WTC11 (cell line): ENCODE measurements around the gene RAB15. TPM values are rescaled to one million over a fixed set of nuclear protein-coding genes. Genes with fewer than 3 reads are reported as not detected.

ENCODE experiments used
- ATAC-seq: fragments of 200-7000 bp; cut with Tn5 transposase; 2 replicates; pipeline ENCODE4 v1.10.0; 2021; ENCODE audit warnings: mild to moderate bottlenecking, moderate library complexity
- CTCF ChIA-PET: fragments of 300-600 bp; sonication (Branson Sonifier 250); formaldehyde crosslinking; loops from one replicate; lab custom pipeline; 2021; ENCODE audit warnings: antibody characterized with exemption; lab: Charles Lee
- POLR2A ChIA-PET: fragments of 350-600 bp; sonication (Branson Sonifier 250); formaldehyde crosslinking; loops from one replicate; lab custom pipeline; 2021; ENCODE audit warnings: antibody characterized with exemption; lab: Charles Lee
- DNase-seq: peaks from one replicate; pipeline ENCODE4 v3.0.0; 2021; ENCODE audit warnings: low spot score
- H3K27ac Mint-ChIP-seq: 2 replicates; pipeline ENCODE4 v1.8.0; 2021; ENCODE audit warnings: mixed read lengths
- H3K27me3 Mint-ChIP-seq: 2 replicates; pipeline ENCODE4 v1.8.0; 2021; ENCODE audit warnings: low read depth, mild to moderate bottlenecking, moderate library complexity, mixed read lengths
- H3K36me3 Mint-ChIP-seq: 2 replicates; pipeline ENCODE4 v1.8.0; 2021; ENCODE audit warnings: mixed read lengths
- H3K4me1 Mint-ChIP-seq: 2 replicates; pipeline ENCODE4 v1.8.0; 2022; ENCODE audit warnings: mixed read lengths
- H3K4me3 Mint-ChIP-seq: 2 replicates; pipeline ENCODE4 v1.8.0; 2021; ENCODE audit warnings: mild to moderate bottlenecking, moderate library complexity, mixed read lengths
- H3K9me3 Mint-ChIP-seq: 2 replicates; pipeline ENCODE4 v1.8.0; 2021; ENCODE audit warnings: mixed read lengths
- ATF1 ChIP-seq: sonication (generic); formaldehyde crosslinking; IDR thresholded peaks from 2 replicates; pipeline ENCODE4 v1.8.1; 2023; ENCODE audit warnings: mild to moderate bottlenecking, moderate library complexity, missing genetic modification reagents
- CBFB ChIP-seq: sonication (generic); formaldehyde crosslinking; IDR thresholded peaks from 2 replicates; pipeline ENCODE4 v1.8.1; 2022; ENCODE audit warnings: mild to moderate bottlenecking, low read depth, missing genetic modification reagents
- CREM ChIP-seq: sonication (generic); formaldehyde crosslinking; IDR thresholded peaks from 2 replicates; pipeline ENCODE4 v1.8.1; 2022; ENCODE audit warnings: mild to moderate bottlenecking, missing genetic modification reagents, moderate library complexity
- ESRRA ChIP-seq: sonication (generic); formaldehyde crosslinking; IDR thresholded peaks from 2 replicates; pipeline ENCODE4 v1.8.1; 2022; ENCODE audit warnings: mild to moderate bottlenecking, missing genetic modification reagents, borderline replicate concordance
- FOXJ3 ChIP-seq: sonication (generic); formaldehyde crosslinking; IDR thresholded peaks from 2 replicates; pipeline ENCODE4 v1.9.0; 2021; ENCODE audit warnings: missing genetic modification reagents, mild to moderate bottlenecking, borderline replicate concordance
- FOXK1 ChIP-seq: sonication (generic); formaldehyde crosslinking; IDR thresholded peaks from 2 replicates; pipeline ENCODE4 v1.8.0; 2022; ENCODE audit warnings: mild to moderate bottlenecking, moderate library complexity, missing genetic modification reagents
- GABPB1 ChIP-seq: sonication (generic); formaldehyde crosslinking; IDR thresholded peaks from 2 replicates; pipeline ENCODE4 v1.8.1; 2023; ENCODE audit warnings: mild to moderate bottlenecking, missing genetic modification reagents
- MXD4 ChIP-seq: fragments of 250-450 bp; sonication (Bioruptor Pico); IDR thresholded peaks from 2 replicates; pipeline ENCODE4 v1.8.0; 2021; ENCODE audit warnings: mild to moderate bottlenecking, moderate library complexity, borderline replicate concordance
- NFATC4 ChIP-seq: fragments of 250-450 bp; sonication (Bioruptor Pico); IDR thresholded peaks from 2 replicates; pipeline ENCODE4 v1.9.0; 2021; ENCODE audit warnings: mild to moderate bottlenecking
- ZNF416 ChIP-seq: fragments of 250-450 bp; sonication (Bioruptor Pico); IDR thresholded peaks from 2 replicates; pipeline ENCODE4 v1.9.0; 2021; ENCODE audit warnings: mild to moderate bottlenecking, inconsistent platforms
- total RNA-seq: library from RNA; stranded (reverse); gene quantifications from 3 replicates; pipeline ENCODE4 v1.2.3, GENCODE V29; 2021
- TF ChIP-seq, protein P1 (sequence below): sonication (generic); formaldehyde crosslinking; IDR thresholded peaks from 2 replicates; pipeline ENCODE4 v1.8.1; 2023; ENCODE audit warnings: mild to moderate bottlenecking, missing genetic modification reagents, moderate library complexity
- TF ChIP-seq, protein P2 (sequence below): sonication (generic); formaldehyde crosslinking; IDR thresholded peaks from 2 replicates; pipeline ENCODE4 v1.8.1; 2022; ENCODE audit warnings: mild to moderate bottlenecking, missing genetic modification reagents, moderate library complexity, borderline replicate concordance
- TF ChIP-seq, protein P3 (sequence below): sonication (generic); formaldehyde crosslinking; IDR thresholded peaks from 2 replicates; pipeline ENCODE4 v1.8.0; 2023; ENCODE audit warnings: missing genetic modification reagents
- TF ChIP-seq, protein P4 (sequence below): fragments of 250-450 bp; sonication (Bioruptor Pico); IDR thresholded peaks from 2 replicates; pipeline ENCODE4 v1.9.0; 2021; ENCODE audit warnings: mild to moderate bottlenecking
- TF ChIP-seq, protein P5 (sequence below): sonication (generic); formaldehyde crosslinking; IDR thresholded peaks from 2 replicates; pipeline ENCODE4 v1.8.0; 2022; ENCODE audit warnings: mild to moderate bottlenecking, missing genetic modification reagents
- TF ChIP-seq, protein P6 (sequence below): sonication (generic); formaldehyde crosslinking; IDR thresholded peaks from 2 replicates; pipeline ENCODE4 v1.8.0; 2022; ENCODE audit warnings: mild to moderate bottlenecking, missing genetic modification reagents
- TF ChIP-seq, protein P7 (sequence below): fragments of 250-450 bp; sonication (Bioruptor Pico); IDR thresholded peaks from 2 replicates; pipeline ENCODE4 v1.9.0; 2021; ENCODE audit warnings: mild to moderate bottlenecking

Gene RAB15
- total RNA-seq, 1 experiment from 2014 or later, result 49.1 TPM

DNA sequence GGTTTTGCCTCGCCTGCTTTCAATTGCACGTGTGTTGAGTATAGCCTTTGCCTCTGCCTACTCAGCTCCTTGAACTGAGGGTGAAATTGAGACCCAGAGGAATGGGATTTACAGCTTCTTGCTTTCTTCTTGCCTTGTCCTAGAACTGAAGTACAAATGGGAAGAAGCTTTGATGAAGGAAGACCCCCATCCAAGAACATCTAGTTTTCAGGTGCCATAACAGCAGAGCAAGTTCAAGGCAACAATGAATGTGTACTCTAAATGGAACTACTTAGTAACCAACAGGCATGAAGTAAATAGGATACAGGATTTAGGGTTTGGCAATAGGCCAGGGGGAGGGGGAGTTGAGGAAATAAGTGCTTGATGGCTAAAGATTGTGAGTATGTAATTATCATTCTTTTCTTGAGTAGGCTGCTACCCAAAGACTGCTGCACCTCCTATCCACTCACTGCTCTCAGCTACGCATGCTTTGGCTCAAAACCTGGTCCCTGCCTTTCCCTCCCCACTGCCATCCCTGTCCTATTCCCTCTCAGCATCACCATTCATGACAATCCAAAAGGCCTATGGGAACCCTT, 31.7 kb downstream of the RAB15 start (continued):
- TF ChIP-seq, protein P1, sequence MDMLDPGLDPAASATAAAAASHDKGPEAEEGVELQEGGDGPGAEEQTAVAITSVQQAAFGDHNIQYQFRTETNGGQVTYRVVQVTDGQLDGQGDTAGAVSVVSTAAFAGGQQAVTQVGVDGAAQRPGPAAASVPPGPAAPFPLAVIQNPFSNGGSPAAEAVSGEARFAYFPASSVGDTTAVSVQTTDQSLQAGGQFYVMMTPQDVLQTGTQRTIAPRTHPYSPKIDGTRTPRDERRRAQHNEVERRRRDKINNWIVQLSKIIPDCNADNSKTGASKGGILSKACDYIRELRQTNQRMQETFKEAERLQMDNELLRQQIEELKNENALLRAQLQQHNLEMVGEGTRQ (CRISPR knock-in tag), result no peak
- TF ChIP-seq, protein P2, sequence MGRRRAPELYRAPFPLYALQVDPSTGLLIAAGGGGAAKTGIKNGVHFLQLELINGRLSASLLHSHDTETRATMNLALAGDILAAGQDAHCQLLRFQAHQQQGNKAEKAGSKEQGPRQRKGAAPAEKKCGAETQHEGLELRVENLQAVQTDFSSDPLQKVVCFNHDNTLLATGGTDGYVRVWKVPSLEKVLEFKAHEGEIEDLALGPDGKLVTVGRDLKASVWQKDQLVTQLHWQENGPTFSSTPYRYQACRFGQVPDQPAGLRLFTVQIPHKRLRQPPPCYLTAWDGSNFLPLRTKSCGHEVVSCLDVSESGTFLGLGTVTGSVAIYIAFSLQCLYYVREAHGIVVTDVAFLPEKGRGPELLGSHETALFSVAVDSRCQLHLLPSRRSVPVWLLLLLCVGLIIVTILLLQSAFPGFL (CRISPR knock-in tag), result no peak
- no peak for TF ChIP-seq MXD4 (CRISPR knock-in tag)

DNA sequence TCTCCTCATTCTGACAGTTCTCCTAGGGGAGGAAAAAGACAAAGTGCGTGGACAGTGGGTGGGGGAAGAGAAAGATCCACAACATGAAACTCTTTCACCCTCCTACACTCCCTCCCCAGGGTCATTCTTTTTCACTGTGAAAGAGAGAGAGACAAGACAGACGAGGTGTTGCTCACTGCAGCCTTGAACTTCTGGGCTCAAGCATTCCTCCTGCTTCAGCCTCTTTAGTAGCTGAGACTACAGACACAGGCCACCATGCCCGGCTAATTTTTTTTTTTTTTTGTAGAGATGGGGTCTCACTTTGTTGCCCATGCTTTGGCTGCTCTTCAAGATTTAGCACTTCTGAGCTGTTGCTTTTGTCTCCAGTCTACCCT, 32.3 kb downstream of the RAB15 start:
- DNase-seq (no peak), ATAC-seq (no peak)
- H3K4me3 Mint-ChIP-seq, result no peak overlapping the region
- H3K27ac Mint-ChIP-seq, result no peak overlapping the region
- CTCF ChIA-PET, result interaction anchor here (1.7 kb wide), 1 partner anchor 13 kb away, joined by 8 read pairs; no protein-coding TSS in a partner anchor
- H3K36me3 Mint-ChIP-seq, result peaks cover 4% of the 10 kb centered on the region; the same call in 1 of the 2 replicates
- TF ChIP-seq, protein P3, sequence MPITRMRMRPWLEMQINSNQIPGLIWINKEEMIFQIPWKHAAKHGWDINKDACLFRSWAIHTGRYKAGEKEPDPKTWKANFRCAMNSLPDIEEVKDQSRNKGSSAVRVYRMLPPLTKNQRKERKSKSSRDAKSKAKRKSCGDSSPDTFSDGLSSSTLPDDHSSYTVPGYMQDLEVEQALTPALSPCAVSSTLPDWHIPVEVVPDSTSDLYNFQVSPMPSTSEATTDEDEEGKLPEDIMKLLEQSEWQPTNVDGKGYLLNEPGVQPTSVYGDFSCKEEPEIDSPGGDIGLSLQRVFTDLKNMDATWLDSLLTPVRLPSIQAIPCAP (CRISPR knock-in tag), result no peak
- no peaks in the 10 kb centered on the region for H3K9me3 Mint-ChIP-seq
- POLR2A ChIA-PET, result interaction anchor here (1.4 kb wide), 1 partner anchor 21 kb away, joined by 4 read pairs; no protein-coding TSS in a partner anchor
- H3K27me3 Mint-ChIP-seq, result no peaks in the 10 kb centered on the region
- peaks cover 24% of the 10 kb centered on the region for H3K4me1 Mint-ChIP-seq

DNA sequence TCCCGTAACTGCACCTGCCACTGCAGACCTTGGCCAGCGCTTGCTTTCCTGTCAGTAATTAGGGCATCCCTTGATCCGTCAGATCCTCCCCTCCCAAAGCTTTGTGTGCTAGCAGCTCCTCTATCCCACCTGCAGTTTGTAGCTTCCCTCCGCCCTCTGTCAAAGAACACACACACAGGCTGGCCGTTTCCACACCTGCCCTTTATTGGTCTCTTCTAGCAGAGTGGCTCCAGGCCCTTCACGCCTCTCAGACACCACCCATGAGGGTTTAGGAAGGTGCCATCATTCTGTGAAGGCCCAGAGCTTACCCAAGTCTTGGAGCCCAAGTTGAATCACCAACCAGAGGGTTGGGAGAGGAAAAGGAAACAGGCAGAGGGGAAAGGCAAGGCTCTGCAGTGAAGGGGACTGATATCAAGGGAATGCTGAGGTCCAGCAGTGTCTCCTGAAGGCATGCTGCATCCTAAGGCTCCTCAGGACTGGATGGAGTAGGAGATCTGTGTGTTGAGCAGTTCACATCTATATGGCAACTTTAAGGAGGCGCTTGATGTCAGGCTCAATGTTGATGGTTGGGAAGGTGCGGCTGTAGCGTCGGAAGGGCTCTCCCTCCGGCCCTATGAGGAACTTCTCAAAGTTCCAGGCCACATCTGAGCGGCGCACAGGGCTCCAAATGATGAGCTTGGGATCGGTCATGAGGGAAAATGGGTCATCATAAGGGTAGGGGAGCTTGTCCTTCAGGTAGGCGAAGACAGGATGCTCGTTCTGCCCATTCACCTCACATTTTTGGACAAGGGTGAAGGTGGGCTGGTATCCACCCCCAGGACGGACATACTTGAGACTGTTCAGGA, 32.9 kb downstream of the RAB15 start:
- ATAC-seq (no peak), DNase-seq (no peak)
- Mint-ChIP-seq H3K36me3 (peaks cover 9% of the 10 kb centered on the region; the same call in 1 of the 2 replicates), H3K4me1 (peaks cover 20% of the 10 kb centered on the region), H3K27ac (no peak overlapping the region), H3K4me3 (no peak overlapping the region), H3K9me3 (no peaks in the 10 kb centered on the region), H3K27me3 (no peaks in the 10 kb centered on the region)
- POLR2A ChIA-PET, result interaction anchor here (1.4 kb wide), 1 partner anchor 22 kb away, joined by 4 read pairs; no protein-coding TSS in a partner anchor
- TF ChIP-seq, protein P4, sequence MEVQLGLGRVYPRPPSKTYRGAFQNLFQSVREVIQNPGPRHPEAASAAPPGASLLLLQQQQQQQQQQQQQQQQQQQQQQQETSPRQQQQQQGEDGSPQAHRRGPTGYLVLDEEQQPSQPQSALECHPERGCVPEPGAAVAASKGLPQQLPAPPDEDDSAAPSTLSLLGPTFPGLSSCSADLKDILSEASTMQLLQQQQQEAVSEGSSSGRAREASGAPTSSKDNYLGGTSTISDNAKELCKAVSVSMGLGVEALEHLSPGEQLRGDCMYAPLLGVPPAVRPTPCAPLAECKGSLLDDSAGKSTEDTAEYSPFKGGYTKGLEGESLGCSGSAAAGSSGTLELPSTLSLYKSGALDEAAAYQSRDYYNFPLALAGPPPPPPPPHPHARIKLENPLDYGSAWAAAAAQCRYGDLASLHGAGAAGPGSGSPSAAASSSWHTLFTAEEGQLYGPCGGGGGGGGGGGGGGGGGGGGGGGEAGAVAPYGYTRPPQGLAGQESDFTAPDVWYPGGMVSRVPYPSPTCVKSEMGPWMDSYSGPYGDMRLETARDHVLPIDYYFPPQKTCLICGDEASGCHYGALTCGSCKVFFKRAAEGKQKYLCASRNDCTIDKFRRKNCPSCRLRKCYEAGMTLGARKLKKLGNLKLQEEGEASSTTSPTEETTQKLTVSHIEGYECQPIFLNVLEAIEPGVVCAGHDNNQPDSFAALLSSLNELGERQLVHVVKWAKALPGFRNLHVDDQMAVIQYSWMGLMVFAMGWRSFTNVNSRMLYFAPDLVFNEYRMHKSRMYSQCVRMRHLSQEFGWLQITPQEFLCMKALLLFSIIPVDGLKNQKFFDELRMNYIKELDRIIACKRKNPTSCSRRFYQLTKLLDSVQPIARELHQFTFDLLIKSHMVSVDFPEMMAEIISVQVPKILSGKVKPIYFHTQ (CRISPR knock-in tag), result no peak
- TF ChIP-seq FOXJ3 (CRISPR knock-in tag) (no peak), CBFB (CRISPR knock-in tag) (no peak)
- CTCF ChIA-PET, result interaction anchor here (0.7 to 1.7 kb wide), 4 partner anchors 14 to 178 kb away, joined by 3 to 8 read pairs (median 4); no protein-coding TSS in a partner anchor

DNA sequence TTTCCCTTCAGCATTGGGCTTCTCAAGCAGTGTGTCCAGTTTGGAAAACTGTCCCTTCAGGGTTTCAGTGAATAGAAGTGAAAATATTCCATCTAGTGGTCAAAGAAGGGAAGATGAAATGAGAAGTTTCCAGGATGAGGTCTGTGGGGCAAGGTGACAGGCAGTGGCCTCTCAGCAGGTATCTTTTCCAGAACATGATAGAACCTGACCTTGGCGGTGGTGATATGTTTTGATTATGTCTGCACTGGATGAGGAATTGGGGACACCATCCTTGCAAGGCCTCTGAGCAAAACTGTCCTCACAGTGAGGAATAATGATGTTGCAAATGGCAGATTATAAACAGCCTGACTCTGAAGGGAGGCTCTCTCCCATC, 34.3 kb downstream of the RAB15 start:
- Mint-ChIP-seq H3K4me3 (no peak overlapping the region), H3K36me3 (peaks cover 19% of the 10 kb centered on the region; the same call in 1 of the 2 replicates), H3K27ac (peak overlapping the region; percentile 16; the same call in 1 of the 2 replicates), H3K4me1 (peaks cover 6% of the 10 kb centered on the region), H3K27me3 (no peaks in the 10 kb centered on the region), H3K9me3 (no peaks in the 10 kb centered on the region)
- CTCF ChIA-PET, result no interaction called here
- DNase-seq, result no peak
- no peak for ATAC-seq
- TF ChIP-seq FOXK1 (CRISPR knock-in tag), result no peak
- TF ChIP-seq, protein P3 (CRISPR knock-in tag), result no peak
- TF ChIP-seq, protein P5, sequence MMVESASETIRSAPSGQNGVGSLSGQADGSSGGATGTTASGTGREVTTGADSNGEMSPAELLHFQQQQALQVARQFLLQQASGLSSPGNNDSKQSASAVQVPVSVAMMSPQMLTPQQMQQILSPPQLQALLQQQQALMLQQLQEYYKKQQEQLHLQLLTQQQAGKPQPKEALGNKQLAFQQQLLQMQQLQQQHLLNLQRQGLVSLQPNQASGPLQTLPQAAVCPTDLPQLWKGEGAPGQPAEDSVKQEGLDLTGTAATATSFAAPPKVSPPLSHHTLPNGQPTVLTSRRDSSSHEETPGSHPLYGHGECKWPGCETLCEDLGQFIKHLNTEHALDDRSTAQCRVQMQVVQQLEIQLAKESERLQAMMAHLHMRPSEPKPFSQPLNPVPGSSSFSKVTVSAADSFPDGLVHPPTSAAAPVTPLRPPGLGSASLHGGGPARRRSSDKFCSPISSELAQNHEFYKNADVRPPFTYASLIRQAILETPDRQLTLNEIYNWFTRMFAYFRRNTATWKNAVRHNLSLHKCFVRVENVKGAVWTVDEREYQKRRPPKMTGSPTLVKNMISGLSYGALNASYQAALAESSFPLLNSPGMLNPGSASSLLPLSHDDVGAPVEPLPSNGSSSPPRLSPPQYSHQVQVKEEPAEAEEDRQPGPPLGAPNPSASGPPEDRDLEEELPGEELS, result no peak
- TF ChIP-seq ZNF416 (CRISPR knock-in tag), result no peak
- TF ChIP-seq GABPB1 (CRISPR knock-in tag), result no peak
- TF ChIP-seq, protein P6, sequence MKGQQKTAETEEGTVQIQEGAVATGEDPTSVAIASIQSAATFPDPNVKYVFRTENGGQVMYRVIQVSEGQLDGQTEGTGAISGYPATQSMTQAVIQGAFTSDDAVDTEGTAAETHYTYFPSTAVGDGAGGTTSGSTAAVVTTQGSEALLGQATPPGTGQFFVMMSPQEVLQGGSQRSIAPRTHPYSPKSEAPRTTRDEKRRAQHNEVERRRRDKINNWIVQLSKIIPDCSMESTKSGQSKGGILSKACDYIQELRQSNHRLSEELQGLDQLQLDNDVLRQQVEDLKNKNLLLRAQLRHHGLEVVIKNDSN (CRISPR knock-in tag), result no peak
- TF ChIP-seq, protein P7, sequence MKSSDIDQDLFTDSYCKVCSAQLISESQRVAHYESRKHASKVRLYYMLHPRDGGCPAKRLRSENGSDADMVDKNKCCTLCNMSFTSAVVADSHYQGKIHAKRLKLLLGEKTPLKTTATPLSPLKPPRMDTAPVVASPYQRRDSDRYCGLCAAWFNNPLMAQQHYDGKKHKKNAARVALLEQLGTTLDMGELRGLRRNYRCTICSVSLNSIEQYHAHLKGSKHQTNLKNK, result no peak
- no peak for TF ChIP-seq NFATC4 (CRISPR knock-in tag)
- no peak for TF ChIP-seq ESRRA
- no peak for TF ChIP-seq ATF1 (CRISPR knock-in tag)
- TF ChIP-seq CREM (CRISPR knock-in tag), result no peak
- POLR2A ChIA-PET, result no interaction called here
